Glutamatergic neuron (in vitro differentiated cells): ENCODE results near the gene PAK4. TPM values are rescaled to one million over a fixed set of nuclear protein-coding genes. Genes with fewer than 3 reads are reported as not detected.

ENCODE experiments used
- DNase-seq: peaks from one replicate; pipeline ENCODE4 v3.0.0; 2022
- H3K27ac Mint-ChIP-seq: one replicate; pipeline ENCODE4 v1.8.0; 2020; ENCODE audit warnings: mild to moderate bottlenecking, mixed read lengths, inconsistent platforms; ENCODE audit not compliant: unreplicated experiment
- H3K27me3 Mint-ChIP-seq: one replicate; pipeline ENCODE4 v1.8.0; 2020; ENCODE audit warnings: mild to moderate bottlenecking, moderate library complexity, mixed read lengths, inconsistent platforms; ENCODE audit not compliant: unreplicated experiment
- H3K36me3 Mint-ChIP-seq: one replicate; pipeline ENCODE4 v1.8.0; 2020; ENCODE audit warnings: mild to moderate bottlenecking, mixed read lengths, inconsistent platforms; ENCODE audit not compliant: unreplicated experiment
- H3K4me1 Mint-ChIP-seq: one replicate; pipeline ENCODE4 v1.8.0; 2020; ENCODE audit warnings: mild to moderate bottlenecking, low read depth, mixed read lengths, inconsistent platforms; ENCODE audit not compliant: unreplicated experiment
- H3K4me3 Mint-ChIP-seq: one replicate; pipeline ENCODE4 v1.8.0; 2020; ENCODE audit warnings: mild to moderate bottlenecking, mixed read lengths, inconsistent platforms; ENCODE audit not compliant: unreplicated experiment
- H3K9me3 Mint-ChIP-seq: one replicate; pipeline ENCODE4 v1.8.0; 2020; ENCODE audit warnings: mild to moderate bottlenecking, moderate library complexity, mixed read lengths, inconsistent platforms; ENCODE audit not compliant: unreplicated experiment
- long read RNA-seq: library from polyadenylated mRNA; unstranded; transcript quantifications from one replicate; pipeline ENCODE4 v2.0.0, GENCODE V29; 2020; ENCODE audit not compliant: unreplicated experiment
- total RNA-seq: library from RNA; stranded (reverse); fragmentation: NEBNext Ultra II Directional; extraction: Animal tissue kit (Norgen Biotek cat#: 25700); gene quantifications from one replicate; pipeline ENCODE4 v1.2.1, GENCODE V29; 2021; ENCODE audit not compliant: unreplicated experiment
- TF ChIP-seq, protein P1 (sequence below): fragments of 200-600 bp; sonication (generic); IDR thresholded peaks from one replicate; pipeline ENCODE4 v1.5.0; 2021; ENCODE audit not compliant: partially characterized antibody, unreplicated experiment

Gene PAK4
- 52.5 TPM for total RNA-seq
- long read RNA-seq, partial matches to known transcripts: 0 of 3 reads
- long read RNA-seq, other reads (novel, unspliced or antisense): 2 of 3 reads

DNA sequence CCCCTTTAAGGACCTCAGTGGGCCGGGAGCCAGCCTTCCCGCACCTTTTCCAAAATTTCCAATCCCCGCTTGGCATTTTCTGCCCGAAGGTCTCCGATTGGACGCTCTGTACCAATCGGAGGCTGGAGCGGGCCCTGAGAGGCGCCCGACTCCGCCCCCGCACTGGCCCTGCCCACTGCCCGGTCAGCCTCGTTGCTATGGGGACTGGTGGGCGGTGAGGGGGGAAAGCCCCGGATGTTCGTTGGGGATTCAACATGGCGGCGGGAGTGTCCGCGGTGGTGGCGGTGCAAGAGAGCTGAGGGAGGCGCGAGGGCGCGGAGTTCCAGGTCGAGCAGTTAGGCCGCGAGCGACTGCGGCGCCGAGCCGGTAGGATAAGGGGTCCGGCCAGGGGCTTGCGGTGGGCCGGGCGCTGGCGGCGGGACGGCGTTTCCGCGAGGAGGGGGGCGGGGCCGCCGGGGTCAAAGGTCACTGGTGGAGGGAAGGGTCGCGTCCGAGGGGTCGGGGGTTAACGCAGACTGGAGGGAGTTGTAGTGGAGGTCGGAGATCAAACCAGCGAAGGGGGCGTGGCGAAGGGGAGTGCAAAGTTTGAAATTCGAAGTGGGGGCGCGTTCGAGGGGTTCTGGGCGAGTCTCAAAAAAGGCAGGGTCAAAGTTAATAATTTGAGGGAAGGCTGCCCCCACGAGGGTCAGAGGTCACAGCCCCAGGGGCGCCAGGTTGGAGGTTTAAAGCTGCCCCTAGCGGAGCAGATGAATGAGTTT is at the start of gene PAK4:
Gene PAK4, plus strand, starts transcription at position 233 of the 758 bp plus-strand sequence. CDS start 43,768 bp downstream, outside the sequence.
- peak; percentile 99 for DNase-seq
- TF ChIP-seq, protein P1, sequence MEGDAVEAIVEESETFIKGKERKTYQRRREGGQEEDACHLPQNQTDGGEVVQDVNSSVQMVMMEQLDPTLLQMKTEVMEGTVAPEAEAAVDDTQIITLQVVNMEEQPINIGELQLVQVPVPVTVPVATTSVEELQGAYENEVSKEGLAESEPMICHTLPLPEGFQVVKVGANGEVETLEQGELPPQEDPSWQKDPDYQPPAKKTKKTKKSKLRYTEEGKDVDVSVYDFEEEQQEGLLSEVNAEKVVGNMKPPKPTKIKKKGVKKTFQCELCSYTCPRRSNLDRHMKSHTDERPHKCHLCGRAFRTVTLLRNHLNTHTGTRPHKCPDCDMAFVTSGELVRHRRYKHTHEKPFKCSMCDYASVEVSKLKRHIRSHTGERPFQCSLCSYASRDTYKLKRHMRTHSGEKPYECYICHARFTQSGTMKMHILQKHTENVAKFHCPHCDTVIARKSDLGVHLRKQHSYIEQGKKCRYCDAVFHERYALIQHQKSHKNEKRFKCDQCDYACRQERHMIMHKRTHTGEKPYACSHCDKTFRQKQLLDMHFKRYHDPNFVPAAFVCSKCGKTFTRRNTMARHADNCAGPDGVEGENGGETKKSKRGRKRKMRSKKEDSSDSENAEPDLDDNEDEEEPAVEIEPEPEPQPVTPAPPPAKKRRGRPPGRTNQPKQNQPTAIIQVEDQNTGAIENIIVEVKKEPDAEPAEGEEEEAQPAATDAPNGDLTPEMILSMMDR: no peak
- Mint-ChIP-seq H3K27me3 (peaks cover 9% of the 10 kb centered on the region), H3K36me3 (no peaks in the 10 kb centered on the region), H3K9me3 (peaks cover 5% of the 10 kb centered on the region), H3K4me3 (peak within 1 kb of the TSS; percentile 99), H3K4me1 (peaks cover 19% of the 10 kb centered on the region), H3K27ac (peak within 1 kb of the TSS; percentile 92)

DNA sequence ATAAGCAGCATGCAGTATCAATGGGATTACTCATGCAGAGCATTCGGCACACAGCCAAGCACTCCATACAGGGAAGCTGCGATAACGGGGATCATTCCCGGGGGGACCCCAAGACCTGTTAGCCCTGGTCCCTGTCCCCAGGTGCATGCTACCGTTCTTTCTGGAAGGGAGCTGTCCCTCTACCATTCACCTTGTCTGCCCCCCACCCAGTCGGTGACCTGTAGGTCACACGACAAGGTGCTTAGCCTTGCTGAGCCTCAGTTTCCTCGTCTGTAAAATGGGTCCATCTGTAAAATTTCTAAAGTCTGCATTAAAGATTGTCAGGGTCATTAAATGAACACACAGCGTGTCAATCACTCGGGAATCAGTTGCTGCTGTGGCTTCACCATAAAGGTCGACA is 48.3 kb upstream of the PAK4 start:
- Mint-ChIP-seq H3K27ac (no peak overlapping the region), H3K4me3 (no peak overlapping the region), H3K4me1 (no peaks in the 10 kb centered on the region), H3K9me3 (peaks cover 1% of the 10 kb centered on the region), H3K27me3 (peaks cover 8% of the 10 kb centered on the region), H3K36me3 (no peaks in the 10 kb centered on the region)
- TF ChIP-seq, protein P1: no peak
- DNase-seq: no peak

DNA sequence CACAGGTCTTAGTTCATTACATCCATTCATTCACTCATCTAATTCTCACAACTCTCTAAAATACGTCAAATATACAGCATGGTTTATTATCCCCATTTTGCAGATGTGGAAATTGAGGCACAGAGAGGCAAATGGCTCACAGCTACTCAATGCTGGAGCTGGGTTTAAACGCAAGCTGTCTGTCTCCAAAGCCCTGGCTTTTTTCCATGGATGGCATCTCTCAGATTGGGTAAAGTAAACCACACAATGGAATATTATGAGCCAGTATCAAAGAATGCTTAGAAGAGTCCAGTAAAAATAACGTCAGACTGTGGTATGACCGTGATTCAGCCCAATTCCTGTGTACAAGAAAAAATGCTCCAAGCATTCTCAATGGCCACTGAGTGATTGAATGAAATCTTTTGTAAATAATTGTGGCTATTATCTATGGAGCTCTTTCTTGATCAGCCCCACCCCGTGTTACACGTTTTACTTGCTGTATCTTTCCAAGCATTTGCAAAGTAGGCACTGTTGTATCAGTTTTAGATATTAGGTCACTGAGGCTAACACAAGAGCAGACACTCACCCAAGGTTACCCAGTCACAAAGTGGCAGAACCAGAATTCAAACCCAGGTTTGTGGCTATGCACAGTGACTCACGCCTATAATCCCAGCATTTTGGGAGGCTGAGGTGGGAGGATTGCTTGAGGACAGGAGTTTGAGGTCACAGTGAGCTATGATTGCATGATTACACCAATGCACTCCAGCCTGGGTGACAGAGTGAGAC is 47.0 kb upstream of the PAK4 start:
- Mint-ChIP-seq H3K27me3 (peaks cover 12% of the 10 kb centered on the region), H3K27ac (no peak overlapping the region), H3K4me1 (no peaks in the 10 kb centered on the region), H3K4me3 (no peak overlapping the region), H3K9me3 (peaks cover 1% of the 10 kb centered on the region), H3K36me3 (no peaks in the 10 kb centered on the region)
- no peak for DNase-seq
- TF ChIP-seq, protein P1: no peak

DNA sequence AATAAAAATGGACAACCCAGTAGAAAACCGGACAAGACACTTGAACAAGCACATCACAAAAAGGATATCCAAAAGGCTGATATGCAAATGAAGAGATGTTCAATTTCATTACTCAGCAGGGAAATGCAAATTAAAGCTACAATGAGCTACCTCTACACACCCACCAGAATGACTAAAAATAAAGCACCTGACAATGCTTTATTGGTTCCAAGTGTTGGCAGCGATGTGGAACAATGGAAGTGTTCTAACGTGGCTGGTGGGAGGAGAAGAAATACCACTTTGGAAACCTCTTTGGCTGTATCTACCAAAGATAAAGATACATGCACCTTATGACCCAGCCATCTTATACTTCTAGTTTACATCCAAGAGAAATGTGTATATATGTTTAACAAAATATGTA is 45.2 kb upstream of the PAK4 start:
- Mint-ChIP-seq H3K9me3 (peaks cover 1% of the 10 kb centered on the region), H3K27ac (no peak overlapping the region), H3K36me3 (no peaks in the 10 kb centered on the region), H3K4me3 (no peak overlapping the region), H3K4me1 (peaks cover 1% of the 10 kb centered on the region), H3K27me3 (peaks cover 16% of the 10 kb centered on the region)
- no peak for DNase-seq
- TF ChIP-seq, protein P1: no peak
